GM12873 (cell line): ENCODE results near the gene EPHX1.

Source experiments
- TF ChIP-seq, protein P1 (sequence below): IDR thresholded peaks from 2 replicates; pipeline ENCODE4 v1.5.1; 2012; ENCODE audit warnings: low read depth, mild to moderate bottlenecking, moderate library complexity, low read length, control low read depth; ENCODE audit not compliant: insufficient read depth; ENCODE audit errors: missing control alignments

Gene EPHX1

DNA sequence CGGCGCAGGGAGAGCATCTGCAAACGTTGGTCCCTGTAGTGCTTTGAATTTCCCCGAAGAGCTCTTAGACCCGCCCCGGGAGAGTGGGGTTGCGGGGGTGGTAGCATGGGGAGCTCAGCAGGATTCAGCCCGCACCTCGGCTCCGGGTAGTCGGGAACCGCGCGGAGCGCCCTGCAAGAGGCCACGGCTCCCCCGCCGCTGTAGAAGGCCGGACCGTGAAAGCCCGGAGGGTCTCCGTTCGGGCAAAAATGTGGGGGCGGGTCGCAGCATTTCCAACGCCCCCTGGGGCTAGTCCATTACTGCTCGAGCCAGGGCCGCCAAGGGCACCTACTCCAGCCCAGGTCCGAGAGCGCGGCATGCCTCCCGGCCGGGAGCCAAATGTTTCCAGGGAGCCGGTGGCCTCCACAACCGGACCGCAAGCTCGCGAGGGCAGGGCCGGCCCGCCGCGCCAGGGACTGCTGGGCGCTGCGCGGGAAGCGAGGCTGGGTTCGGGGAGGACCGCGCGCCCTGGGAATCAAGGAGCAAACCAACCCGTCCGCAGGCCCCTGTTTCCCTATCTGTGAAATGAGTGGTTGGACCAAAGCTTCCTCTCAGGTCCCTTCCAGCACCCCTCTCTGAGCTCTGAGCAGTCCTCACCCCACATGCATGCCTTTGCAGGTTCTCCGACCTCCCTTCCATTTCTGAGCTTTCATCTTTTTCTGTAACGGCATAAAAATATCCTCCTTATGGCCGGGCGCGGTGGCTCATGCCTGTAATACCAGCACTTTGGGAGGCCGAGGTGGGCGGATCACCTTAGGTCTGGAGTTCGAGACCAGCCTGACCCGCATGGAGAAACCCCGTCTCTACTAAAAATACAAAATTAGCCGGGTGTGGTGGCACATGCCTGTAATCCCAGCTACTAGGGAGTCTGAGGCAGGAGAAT, 73.0 kb downstream of the EPHX1 start:
- TF ChIP-seq, protein P1, sequence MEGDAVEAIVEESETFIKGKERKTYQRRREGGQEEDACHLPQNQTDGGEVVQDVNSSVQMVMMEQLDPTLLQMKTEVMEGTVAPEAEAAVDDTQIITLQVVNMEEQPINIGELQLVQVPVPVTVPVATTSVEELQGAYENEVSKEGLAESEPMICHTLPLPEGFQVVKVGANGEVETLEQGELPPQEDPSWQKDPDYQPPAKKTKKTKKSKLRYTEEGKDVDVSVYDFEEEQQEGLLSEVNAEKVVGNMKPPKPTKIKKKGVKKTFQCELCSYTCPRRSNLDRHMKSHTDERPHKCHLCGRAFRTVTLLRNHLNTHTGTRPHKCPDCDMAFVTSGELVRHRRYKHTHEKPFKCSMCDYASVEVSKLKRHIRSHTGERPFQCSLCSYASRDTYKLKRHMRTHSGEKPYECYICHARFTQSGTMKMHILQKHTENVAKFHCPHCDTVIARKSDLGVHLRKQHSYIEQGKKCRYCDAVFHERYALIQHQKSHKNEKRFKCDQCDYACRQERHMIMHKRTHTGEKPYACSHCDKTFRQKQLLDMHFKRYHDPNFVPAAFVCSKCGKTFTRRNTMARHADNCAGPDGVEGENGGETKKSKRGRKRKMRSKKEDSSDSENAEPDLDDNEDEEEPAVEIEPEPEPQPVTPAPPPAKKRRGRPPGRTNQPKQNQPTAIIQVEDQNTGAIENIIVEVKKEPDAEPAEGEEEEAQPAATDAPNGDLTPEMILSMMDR: no peak

DNA sequence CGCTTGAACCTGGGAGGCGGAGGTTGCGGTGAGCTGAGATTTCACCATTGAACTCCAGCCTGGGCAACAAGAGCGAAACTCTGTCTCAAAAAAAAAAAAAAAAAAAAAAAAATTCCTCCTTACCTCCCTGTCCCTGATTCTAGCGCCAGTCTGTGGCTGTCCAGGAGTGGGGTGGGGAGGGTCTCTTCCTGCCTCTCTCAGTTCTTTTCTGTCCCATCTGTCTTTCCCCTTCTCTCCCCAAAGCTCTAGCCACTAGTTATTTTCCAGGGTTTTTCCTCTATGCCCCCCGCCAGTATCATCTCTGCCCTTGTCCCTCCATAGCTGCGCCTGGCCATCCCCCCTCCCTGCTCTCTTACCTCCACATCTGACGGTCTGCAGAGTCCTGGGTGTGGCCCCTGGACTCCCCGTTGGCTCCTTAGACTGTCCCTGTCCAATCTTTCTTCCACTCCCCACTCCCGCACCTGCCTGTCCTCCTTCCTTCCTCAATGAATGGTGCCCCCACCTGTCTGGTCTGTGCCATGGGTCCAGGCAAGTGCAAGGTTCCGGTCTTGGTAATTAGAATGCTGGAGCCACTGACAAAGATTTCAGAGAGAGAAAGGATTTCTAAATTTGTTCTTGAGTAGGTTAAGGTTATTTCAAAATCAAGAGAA, 73.8 kb downstream of the EPHX1 start:
- TF ChIP-seq, protein P1: peak; percentile 2

DNA sequence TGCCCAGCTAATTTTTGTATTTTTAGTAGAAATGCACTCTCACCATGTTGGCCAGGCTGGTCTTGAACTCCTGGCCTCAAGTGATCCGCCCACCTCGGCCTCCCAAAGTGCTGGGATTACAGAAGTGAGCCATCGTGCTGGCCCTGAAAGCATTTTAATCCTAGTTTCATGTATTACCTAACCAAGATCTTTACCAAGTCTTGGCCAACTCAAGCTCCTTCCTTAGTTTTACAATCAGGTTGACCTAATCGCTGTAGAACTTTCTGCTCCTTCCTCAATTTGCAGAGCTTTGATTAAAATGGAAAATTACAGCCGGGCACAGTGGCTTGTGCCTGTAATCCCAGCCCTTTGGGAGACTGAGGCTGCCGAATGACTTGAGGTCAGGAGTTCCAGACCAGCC, 75.4 kb downstream of the EPHX1 start:
- TF ChIP-seq, protein P1: no peak

DNA sequence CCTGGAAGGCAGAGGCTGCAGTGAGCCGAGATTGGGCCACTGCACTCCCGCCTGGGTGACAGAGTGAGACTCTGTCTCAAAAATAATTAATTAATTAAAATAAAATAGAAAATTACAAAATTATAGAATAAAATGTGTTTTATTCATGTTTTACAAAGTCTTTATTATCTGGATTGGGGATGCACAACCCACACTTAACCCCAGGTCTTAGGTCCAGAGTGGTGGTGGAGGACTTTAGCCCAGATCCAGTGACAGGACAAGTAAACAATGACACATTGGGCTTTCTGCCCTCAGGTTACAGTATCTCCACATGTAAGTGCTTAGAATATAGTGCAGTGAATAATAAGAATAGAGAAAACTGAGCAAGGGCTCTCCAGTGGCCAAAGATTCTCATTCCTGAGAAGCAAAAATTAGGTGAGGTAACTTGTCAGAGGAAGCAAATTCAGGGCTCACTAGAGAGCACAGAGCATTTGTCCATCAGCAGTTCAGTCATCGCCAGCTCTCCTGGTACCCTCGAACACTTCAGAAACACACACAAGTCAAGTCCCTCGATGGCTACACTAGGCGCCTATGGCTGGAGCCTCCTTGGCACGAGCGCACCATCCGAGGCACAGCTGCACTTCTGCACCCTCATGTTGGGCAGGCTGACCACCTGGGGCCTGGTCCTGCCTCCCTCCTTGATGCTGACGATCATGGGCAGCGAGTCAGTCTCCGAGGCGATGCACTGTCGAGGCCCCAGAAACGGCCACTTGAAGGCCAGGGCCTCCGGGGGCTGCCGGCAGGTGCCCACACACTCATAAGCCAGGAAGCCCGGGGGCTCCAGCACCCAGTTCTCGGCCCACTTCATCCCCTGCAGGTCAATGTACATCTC, 76.5 kb downstream of the EPHX1 start:
- TF ChIP-seq, protein P1: no peak

DNA sequence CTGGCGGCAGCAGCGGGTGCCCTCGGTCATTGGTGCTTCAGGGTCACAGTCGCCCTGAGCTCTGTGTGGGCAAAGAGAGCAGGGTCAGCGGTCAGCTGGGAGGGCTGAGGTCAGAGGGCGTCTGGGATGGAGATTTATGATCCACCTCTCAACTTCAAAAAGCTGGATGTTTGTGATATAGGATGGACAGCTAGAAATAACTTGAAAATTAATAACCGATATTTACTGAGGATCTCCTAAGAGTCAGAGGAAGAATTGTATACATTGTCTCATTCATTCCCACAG, 77.0 kb downstream of the EPHX1 start:
- TF ChIP-seq, protein P1: no peak

DNA sequence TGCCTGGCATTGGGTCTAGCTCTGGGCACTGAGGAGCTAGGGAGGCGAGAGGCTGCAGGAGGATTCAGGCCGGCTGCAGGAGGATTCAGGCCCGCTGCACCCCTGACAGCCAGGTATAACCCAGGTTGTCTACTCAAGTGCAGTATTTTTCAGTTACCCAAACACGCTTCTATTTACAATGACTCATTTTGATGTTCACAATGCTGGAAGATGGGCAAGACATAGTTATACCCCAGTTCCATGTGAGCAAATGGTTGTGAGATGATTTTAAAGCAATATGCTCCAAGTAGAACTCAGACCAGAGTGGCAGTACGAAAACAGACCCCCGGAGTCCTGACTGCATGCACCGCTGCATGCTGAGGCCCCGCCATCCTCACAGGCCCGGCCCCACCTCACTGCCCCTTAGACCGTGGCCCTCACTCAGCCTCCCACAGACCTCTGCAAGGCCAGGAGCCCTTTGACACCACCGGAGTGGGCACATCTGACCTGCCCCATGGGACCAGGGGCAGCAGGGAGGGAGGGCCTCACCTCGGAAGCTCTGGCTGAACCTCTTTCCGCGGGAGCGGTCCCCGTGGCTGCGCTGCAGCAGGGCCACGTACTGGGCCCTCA, 78.5 kb downstream of the EPHX1 start:
- TF ChIP-seq, protein P1: no peak
